ENCODE results near the gene PRKG1. TPM values are rescaled to one million over a fixed set of nuclear protein-coding genes. Genes with fewer than 3 reads are reported as not detected.

The PRKG1 gene
- total RNA-seq, 4 donors from 2014 or later = 26.5 to 72.3 (median 58.1) TPM

GRCh38 chr10:51877636-51878035 is 803.3 kb downstream of the PRKG1 start:
- Histone ChIP-seq H3K27me3 (no peaks in the 10 kb centered on the region), H3K4me3 (replicated peaks in 1 of 3) (no peak overlapping the region), H3K4me1 (peaks cover 0 to 4% of the 10 kb centered on the region in 2 donors), H3K9me3 (no peaks in the 10 kb centered on the region), H3K36me3 (no peaks in the 10 kb centered on the region), H3K27ac (no peak overlapping the region)
- WGBS, 2 donors = 93 to 100% methylated on average over 1 of the region's 1 CpG
- DNase-seq = no peak
- no peak for TF ChIP-seq CTCF (IDR thresholded peaks at IDR 0.05)
- no peak for TF ChIP-seq POLR2A (IDR thresholded peaks at IDR 0.05)
- intact Hi-C loops (cut with DNase I) = no loop called here

GRCh38 chr10:51878695-51879094 is 804.4 kb downstream of the PRKG1 start:
- H3K9me3 ChIP-seq = no peaks in the 10 kb centered on the region
- intact Hi-C loops (cut with DNase I) = no loop called here
- H3K4me3 ChIP-seq (replicated peaks in 1 of 3) = no peak overlapping the region
- TF ChIP-seq CTCF (IDR thresholded peaks at IDR 0.05) (no peak), POLR2A (IDR thresholded peaks at IDR 0.05) (no peak)
- H3K27ac ChIP-seq = peak overlapping the region in 2 of 3 donors; percentile 1 to 43
- H3K36me3 ChIP-seq = no peaks in the 10 kb centered on the region
- peaks cover 0 to 4% of the 10 kb centered on the region in 2 donors for H3K4me1 ChIP-seq
- DNase-seq = no peak
- no peaks in the 10 kb centered on the region for H3K27me3 ChIP-seq

- intact Hi-C loops (cut with DNase I) = no loop called here
- DNase-seq = no peak
- Histone ChIP-seq H3K4me1 (peaks cover 0 to 4% of the 10 kb centered on the region in 2 donors), H3K27me3 (no peaks in the 10 kb centered on the region), H3K9me3 (no peaks in the 10 kb centered on the region), H3K4me3 (replicated peaks in 1 of 3) (no peak overlapping the region), H3K27ac (peak overlapping the region in 2 of 3 donors; percentile 1 to 43), H3K36me3 (no peaks in the 10 kb centered on the region)
- WGBS, 2 donors = 41 to 67% methylated on average over 1 of the region's 1 CpG
- no peak for TF ChIP-seq CTCF (IDR thresholded peaks at IDR 0.05)
- no peak for TF ChIP-seq POLR2A (IDR thresholded peaks at IDR 0.05)
Observed at GRCh38 chr10:51879238-51879637, 805.0 kb downstream of the PRKG1 start.

- Histone ChIP-seq H3K9me3 (no peaks in the 10 kb centered on the region), H3K36me3 (no peaks in the 10 kb centered on the region), H3K4me1 (no peaks in the 10 kb centered on the region), H3K27ac (no peak overlapping the region), H3K27me3 (no peaks in the 10 kb centered on the region), H3K4me3 (replicated peaks in 1 of 3) (no peak overlapping the region)
- no peak for DNase-seq
- intact Hi-C loops (cut with DNase I) = no loop called here
- TF ChIP-seq POLR2A (IDR thresholded peaks at IDR 0.05) (no peak), CTCF (IDR thresholded peaks at IDR 0.05) (no peak)
Observed at GRCh38 chr10:51881213-51881612, 806.9 kb downstream of the PRKG1 start.

- H3K4me3 ChIP-seq (replicated peaks in 1 of 3) = no peak overlapping the region
- TF ChIP-seq POLR2A (IDR thresholded peaks at IDR 0.05) (no peak), CTCF (IDR thresholded peaks at IDR 0.05) (no peak)
- H3K4me1 ChIP-seq = no peaks in the 10 kb centered on the region
- no peaks in the 10 kb centered on the region for H3K36me3 ChIP-seq
- no peak overlapping the region for H3K27ac ChIP-seq
- no peaks in the 10 kb centered on the region for H3K9me3 ChIP-seq
- DNase-seq = no peak
- no peaks in the 10 kb centered on the region for H3K27me3 ChIP-seq
- WGBS, 2 donors = 74 to 80% methylated on average over 4 of the region's 4 CpGs
- intact Hi-C loops (cut with DNase I) = no loop called here
Observed at GRCh38 chr10:51886438-51887068, 812.3 kb downstream of the PRKG1 start.
